IPS-18c (cell line): Measurements from ENCODE around the gene RBM33.
"Not testable (repeated sequence)": the region's sequence is repeated elsewhere in the genome, so short reads cannot be mapped to it uniquely, and the experiment has no call there.

Experiments used
- H3K4me3 ChIP-seq: 2 replicates; pipeline ENCODE4 v1.7.0; 2013; ENCODE audit warnings: low read depth, mild to moderate bottlenecking, low read length, moderate library complexity; ENCODE audit not compliant: insufficient read depth
- H3K9me3 ChIP-seq: one replicate; pipeline ENCODE4 v1.6.1; 2013; ENCODE audit warnings: mild to moderate bottlenecking, low read length, moderate library complexity; ENCODE audit not compliant: control insufficient read depth, insufficient read depth

RBM33 gene

DNA sequence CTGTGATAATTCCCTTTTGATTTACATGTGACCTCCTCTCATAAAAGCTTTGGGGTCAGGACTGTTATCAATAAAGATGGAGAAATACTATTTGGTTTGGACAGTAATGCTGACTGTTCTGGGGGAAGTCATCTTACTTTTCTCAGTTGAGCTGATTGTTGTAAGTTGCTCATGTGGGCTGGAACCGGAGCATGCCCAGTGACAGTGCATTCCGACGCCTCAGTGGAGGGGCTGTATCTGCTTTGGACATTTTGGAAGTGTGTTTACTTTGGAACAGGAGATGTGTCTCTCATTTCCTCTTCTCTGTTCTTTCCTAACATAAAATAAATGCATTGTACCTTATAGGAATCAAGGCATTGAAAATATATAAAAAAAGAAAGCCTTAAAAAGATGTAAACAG is 30.1 kb downstream of the RBM33 start:
- no peak overlapping the region for H3K4me3 ChIP-seq
- no peaks in the 10 kb centered on the region for H3K9me3 ChIP-seq

DNA sequence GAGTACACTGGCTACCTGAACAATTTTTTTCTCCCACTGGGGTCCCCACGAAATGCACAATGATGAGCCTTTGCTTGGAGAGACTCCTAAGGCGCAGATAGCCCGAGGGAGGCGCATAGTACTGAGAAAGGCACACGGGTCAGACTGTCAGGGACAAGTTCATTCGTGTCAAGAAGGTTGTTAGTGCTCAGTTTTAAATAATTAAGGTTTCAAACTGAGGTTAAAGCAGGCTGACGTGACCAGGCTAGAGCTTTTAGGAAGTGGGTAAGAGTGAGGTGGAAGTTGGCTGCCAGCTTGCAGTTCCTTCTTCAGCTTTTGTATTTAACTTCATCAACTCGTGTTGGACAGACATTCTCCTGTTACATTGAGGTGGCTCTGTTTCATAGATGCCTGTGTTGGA is 31.6 kb downstream of the RBM33 start:
- Histone ChIP-seq H3K4me3 (no peak overlapping the region), H3K9me3 (no peaks in the 10 kb centered on the region)

DNA sequence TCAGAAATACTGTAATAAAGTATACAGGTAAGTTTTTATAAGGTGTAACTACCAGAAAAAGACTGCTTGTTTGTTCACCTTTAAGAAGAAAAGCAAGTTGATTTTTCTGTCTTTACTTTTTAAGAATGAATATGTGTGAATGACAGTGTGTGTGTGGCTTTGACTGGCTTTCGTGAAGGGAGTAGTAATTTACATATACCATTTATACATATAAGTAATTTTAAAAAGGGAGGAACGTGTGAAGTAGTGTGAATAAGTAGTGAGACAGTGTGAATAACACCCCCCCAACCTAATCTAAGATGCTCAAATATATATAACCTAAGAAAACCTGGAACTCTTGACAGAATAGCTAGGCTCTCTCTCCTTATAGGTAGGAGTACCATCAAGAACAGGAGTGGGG is 33.2 kb downstream of the RBM33 start:
- no peaks in the 10 kb centered on the region for H3K9me3 ChIP-seq
- H3K4me3 ChIP-seq, result no peak overlapping the region

DNA sequence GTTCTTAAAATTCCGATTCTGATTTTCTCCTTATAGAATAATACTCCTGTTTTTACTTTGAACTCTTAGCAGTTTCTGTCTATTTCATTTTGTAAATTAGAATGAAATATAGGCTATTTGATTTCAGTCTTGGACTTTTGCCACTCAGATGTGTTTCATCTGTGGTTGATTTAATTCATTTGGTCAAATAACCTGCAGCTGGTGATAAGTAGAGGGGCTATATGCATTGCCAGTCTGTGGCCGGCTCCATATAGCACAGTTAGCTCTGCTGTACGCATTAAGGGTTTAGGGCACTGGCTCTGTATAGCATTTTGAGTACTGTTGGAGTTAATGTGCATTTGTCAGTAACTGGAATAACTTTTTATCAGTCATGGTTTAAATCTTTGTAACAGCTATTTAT is 35.7 kb downstream of the RBM33 start:
- H3K4me3 ChIP-seq, result no peak overlapping the region
- H3K9me3 ChIP-seq, result no peaks in the 10 kb centered on the region

DNA sequence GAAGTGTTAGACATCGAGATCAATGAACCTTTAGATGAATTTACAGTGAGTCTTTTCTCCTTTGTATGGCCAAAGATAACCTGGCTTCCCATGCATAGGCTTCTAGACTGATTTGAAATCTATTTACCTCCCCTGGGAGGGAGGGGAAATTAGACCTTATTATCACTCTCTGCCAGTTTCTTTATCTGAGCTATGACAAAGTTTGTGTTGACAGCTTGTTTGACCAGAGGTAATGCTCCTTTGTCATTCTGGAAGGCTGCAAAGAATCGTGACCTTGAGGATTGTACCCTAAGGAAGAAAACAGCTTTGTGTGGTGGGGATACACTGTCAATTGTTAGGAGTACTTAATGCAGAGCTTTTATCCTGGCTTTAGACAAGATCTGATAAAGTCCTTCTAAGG is 36.4 kb downstream of the RBM33 start:
- no peaks in the 10 kb centered on the region for H3K9me3 ChIP-seq
- no peak overlapping the region for H3K4me3 ChIP-seq

DNA sequence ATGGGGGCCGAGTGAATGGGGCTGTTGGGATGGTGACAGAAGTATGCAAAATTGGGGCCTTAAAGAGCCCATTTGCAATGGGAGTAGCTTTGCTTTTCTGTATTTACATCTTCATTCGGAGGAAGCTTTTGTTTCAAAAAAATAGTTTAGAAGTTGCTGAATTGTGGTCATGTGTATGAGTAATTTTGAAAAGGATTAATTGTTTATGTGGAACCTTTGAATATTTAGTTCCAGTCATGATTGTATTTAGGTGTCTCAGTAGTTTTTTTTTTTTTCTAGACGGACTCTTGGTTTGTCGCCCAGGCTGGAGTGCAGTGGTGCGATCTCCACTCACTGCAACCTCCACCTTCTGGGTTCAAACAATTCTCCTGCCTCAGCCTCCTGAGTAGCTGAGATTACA is 37.2 kb downstream of the RBM33 start:
- no peak overlapping the region for H3K4me3 ChIP-seq
- no peaks in the 10 kb centered on the region for H3K9me3 ChIP-seq

DNA sequence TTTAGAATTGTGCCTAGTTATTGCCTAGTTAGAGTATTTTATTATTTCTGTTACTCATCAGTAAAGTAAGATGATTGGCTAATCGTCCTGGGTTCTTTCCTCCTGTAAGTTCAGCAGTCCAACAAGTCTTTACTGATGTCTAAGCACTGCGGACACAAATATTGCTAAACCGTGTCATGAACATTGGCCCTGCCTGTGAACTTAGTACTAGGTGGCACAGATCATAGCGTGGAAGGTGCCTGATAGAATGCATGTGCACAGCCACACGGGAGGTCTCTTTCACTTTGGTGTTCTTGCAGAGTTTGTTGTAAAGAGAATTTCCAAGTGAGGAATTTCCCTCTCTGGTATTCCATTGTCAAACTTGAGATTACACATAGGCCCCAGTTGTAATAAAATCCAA is 38.0 kb downstream of the RBM33 start:
- Histone ChIP-seq H3K4me3 (no peak overlapping the region), H3K9me3 (no peaks in the 10 kb centered on the region)

DNA sequence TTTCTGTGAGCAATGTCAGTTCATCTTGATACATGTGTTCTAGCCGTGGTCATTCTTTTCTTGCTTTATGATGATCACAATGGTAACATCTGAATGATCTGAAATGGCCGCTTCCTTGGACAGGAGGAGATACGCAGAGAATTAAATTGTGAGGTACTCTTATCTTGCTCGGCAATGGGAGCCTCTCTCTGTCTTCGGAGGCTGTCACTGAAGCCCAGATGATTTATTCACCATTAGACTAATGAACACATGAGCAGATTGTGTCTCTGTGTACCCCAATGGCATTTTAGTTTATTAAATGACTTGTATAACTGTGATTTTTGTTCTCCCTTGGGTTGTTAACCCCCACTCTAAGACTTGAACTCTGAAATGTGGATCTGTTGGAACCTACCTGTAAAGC is 38.6 kb downstream of the RBM33 start:
- Histone ChIP-seq H3K9me3 (no peaks in the 10 kb centered on the region), H3K4me3 (no peak overlapping the region)

DNA sequence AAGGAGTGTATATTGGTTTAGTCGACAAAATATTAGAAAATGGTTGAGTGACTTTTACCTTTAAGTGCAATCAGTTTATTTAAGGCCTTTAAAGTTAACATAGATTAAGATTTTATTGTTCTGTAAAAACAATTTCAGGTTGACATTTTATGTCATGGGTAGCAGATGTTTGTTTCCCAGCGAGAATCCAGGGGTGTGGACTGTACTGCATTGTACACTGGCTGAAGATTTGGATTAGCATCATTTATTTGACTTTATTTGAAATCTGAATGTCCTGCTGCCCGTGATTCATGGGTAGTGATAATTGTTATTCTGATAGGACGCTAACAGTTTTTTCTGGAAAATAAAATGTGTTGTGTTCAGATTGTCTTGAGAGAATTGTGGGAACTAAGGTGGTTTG is 39.3 kb downstream of the RBM33 start:
- no peaks in the 10 kb centered on the region for H3K9me3 ChIP-seq
- H3K4me3 ChIP-seq, result no peak overlapping the region

DNA sequence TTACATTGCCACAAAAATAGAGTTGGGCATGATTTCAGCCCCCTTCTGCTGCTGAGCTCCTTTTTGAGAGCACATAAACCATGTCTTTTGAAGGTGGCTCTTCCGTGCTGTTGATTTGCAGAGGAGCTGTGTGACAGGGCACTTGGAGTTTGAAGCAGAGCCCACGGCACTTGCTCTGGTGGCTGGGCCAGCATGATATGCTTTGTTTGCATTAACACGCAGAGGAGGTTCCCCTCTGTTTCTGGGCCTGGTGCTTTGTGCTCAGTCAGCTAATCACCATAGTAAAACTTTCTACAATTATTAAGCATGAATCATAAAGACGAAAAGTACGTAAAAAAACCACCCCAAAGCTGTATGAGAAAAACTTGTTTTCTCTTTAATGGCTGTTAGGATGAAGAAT is 40.1 kb downstream of the RBM33 start:
- Histone ChIP-seq H3K9me3 (no peaks in the 10 kb centered on the region), H3K4me3 (no peak overlapping the region)

DNA sequence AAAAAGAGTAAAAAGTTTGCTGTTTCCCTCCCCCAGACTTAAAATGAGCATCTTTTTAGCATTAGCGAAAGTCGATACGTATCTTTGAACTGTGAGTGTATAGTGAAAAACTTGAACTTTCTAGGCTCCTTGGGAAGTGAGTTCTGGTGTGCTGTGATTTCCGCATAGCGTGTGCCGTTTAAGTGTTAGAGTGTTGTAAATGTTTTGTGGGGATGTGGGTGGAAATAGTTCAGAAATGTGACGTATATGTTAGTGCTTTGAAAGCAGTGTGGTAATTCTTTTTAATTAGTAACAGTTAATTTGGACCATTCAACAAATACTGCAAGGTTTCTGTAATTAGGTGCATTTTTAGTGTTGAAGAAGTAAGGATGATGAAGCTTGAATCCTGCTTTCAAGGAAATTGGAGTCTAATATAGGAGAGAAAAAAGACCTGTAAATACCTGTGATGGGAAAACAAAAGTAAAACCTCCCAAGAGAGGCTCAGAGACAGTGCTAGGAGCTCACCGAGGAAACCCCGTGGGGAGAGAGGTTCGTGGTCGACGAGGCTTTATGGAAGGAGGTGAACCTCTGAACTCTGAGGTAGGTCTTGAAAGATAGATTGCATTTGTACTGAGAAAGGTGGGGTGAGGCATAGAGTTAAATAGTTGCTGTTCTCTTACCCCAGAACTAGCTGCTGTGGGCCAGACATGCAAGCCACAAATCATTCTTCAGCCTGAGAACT is 40.8 kb downstream of the RBM33 start:
- H3K9me3 ChIP-seq, result no peaks in the 10 kb centered on the region
- no peak overlapping the region for H3K4me3 ChIP-seq

DNA sequence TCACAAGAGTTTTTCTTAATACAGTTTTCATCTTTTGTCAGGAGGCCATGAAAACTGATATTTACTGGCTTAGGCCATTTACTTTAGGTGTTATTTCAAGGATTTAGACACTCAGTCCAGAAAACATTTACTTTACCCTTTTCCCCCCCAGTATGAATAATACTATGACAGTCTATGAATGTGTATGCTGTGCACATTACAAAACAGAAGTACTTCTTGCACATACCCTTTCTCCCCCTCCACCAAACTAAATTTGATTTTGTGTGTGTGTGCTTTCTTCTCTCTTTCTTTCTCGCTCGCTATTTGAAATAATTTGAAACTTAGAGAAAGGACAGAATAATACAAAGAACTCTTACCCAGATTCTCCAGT is 41.3 kb downstream of the RBM33 start:
- no peak overlapping the region for H3K4me3 ChIP-seq
- H3K9me3 ChIP-seq, result no peaks in the 10 kb centered on the region

DNA sequence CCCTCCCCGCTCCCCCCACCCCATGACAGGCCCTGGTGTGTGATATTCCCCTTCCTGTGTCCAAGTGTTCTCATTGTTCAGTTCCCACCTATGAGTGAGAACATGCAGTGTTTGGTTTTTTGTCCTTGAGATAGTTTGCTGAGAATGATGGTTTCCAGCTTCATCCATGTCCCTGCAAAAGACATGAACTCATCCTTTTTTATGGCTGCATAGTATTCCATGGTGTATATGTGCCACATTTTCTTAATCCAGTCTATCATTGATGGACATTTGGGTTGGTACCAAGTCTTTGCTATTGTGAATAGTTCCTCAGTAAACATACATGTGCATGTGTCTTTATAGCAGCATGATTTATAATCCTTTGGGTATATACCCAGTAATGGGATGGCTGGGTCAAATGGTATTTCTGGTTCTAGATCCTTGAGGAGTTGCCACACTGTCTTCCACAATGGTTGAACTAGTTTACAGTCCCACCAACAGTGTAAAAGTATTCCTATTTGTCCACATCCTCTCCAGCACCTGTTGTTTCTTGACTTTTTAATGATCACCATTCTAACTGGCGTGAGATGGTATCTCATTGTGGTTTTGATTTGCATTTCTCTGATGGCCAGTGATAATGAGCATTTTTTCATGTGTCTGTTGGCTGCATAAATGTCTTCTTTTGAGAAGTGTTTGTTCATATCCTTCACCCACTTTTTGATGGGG is 42.3 kb downstream of the RBM33 start:
- not testable (repeated sequence) for H3K9me3 ChIP-seq, H3K4me3 ChIP-seq

DNA sequence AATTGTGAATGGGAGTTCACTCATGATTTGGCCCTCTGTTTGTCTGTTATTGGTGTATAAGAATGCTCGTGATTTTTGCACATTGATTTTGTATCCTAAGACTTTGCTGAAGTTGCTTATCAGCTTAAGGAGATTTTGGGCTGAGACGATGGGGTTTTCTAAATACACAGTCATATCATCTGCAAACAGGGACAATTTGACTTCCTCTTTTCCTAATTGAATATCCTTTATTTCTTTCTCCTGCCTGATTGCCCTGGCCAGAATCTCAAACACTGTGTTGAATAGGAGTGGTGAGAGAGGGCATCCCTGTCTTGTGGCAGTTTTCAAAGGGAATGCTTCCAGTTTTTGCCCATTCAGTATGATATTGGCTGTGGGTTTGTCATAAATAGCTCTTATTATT is 43.8 kb downstream of the RBM33 start:
- H3K4me3 ChIP-seq, H3K9me3 ChIP-seq: not testable (repeated sequence)

DNA sequence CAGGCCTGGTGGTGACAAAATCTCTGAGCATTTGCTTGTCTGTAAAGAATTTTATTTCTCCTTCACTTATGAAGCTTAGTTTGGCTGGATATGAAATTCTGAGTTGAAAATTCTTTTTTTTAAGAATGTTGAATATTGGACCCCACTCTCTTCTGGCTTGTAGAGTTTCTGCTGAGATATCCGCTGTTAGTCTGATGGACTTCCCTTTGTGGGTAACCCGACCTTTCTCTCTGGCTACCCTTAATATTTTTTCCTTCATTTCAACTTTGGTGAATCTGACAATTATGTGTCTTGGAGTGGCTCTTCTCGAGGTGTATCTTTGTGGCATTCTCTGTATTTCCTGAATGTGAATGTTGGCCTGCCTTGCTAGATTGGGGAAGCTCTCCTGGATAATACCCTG is 46.2 kb downstream of the RBM33 start:
- H3K9me3 ChIP-seq, H3K4me3 ChIP-seq: not testable (repeated sequence)

DNA sequence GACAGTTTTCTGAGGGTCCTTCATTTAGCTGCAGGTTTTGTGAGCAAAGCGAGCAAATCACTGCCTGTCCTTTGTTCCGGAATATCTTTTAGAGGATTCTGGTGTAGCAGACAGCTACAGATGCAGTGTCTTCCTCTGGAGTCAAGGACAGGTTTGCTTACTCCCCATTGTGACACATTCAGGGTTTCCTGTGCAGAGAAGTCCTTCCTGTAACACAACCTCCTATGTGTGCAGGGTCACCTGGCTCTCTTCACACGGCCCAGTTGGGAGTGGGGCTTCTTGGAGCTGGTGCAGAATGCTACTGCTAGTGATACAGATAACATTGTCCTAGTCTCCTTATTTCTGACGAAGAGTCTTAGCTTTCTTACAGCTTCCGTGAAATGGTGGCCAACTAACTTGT is 47.9 kb downstream of the RBM33 start:
- Histone ChIP-seq H3K4me3 (no peak overlapping the region), H3K9me3 (no peaks in the 10 kb centered on the region)

DNA sequence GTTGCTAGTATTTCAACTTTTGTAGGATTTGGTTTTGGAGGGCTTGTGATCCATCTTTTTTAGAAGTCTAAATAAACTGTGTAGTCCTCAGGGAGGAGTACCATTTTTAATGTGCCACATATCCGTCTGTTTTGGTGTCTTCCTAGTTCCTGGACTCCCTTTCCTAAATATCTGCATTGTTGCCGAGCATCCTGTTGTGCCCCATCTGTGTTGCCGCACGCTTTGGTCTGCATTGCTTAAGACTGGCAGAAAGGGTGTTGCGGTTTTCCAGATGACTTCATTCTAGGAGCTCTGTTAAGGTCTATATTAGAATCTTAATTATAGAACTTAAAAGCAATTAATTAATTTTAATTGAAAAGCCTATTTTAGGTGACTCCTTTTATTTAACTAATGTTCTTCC is 49.4 kb downstream of the RBM33 start:
- no peaks in the 10 kb centered on the region for H3K9me3 ChIP-seq
- no peak overlapping the region for H3K4me3 ChIP-seq

DNA sequence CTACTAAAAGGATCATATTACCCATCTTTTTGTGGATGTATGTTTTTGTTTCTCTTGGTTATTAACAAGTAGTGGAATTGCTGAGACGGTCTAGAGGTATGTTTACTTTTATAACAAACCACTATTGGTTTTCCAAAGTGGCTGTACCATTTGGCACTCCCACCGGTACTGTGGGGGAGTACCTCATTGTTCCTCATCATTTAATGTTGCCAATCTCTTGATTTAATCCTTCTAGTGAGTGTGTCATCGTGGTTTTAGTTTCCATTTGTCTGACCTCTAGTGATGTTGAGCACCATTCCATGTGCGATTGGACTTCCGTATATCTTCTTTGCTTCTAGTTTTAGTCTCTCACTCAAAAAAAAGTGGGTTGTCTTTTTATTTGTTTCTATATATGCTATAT is 50.4 kb downstream of the RBM33 start:
- H3K4me3 ChIP-seq, result no peak overlapping the region
- H3K9me3 ChIP-seq, result no peaks in the 10 kb centered on the region

DNA sequence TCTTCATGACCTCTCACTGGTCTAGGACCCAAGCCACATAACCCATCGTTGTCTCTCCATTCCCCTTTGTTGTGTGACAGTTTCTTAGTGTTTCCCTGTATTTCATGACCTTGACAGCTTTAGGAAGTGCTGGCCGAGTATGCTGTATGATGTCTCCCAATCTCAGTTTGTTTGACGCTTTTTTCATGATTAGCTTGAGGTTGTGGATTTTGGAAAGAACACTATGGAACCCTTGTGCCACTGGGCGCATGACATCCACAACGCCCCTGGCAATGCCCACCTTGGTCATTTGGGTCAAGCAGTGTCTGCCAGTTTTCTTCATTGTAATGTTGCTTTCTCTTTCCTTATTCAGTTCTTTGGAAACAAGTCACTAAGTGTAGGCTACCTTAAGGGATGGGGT is 52.3 kb downstream of the RBM33 start:
- Histone ChIP-seq H3K4me3 (no peak overlapping the region), H3K9me3 (no peaks in the 10 kb centered on the region)
